HG03378 (cell line): Measurements from ENCODE around the gene SGMS2.
A peak's percentile ranks its signal among the peaks of the same experiment; 100 is the strongest.

Experiments used
- ATAC-seq: cut with Tn5 transposase; IDR thresholded peaks from one replicate; pipeline ENCODE4 v1.9.1; 2021; ENCODE audit warnings: mild to moderate bottlenecking, moderate library complexity; ENCODE audit not compliant: unreplicated experiment

Gene SGMS2

GRCh38 chr4:107828315-107829090 lies 3.8 kb downstream of the SGMS2 start:
- no peak for ATAC-seq

GRCh38 chr4:107831140-107831539 lies 6.4 kb downstream of the SGMS2 start:
- no peak for ATAC-seq

- ATAC-seq, result no peak
Observed at GRCh38 chr4:107832275-107832807, 7.6 kb downstream of the SGMS2 start.

- ATAC-seq, result no peak
Observed at GRCh38 chr4:107834241-107834794, 9.6 kb downstream of the SGMS2 start.

- no peak for ATAC-seq
Observed at GRCh38 chr4:107835406-107835805, 10.7 kb downstream of the SGMS2 start.

- ATAC-seq, result no peak
Observed at GRCh38 chr4:107837317-107837716, 12.6 kb downstream of the SGMS2 start.

GRCh38 chr4:107837776-107838618 lies 13.3 kb downstream of the SGMS2 start:
- no peak for ATAC-seq

GRCh38 chr4:107838861-107839565 lies 14.3 kb downstream of the SGMS2 start:
- ATAC-seq, result no peak

- no peak for ATAC-seq
Observed at GRCh38 chr4:107843391-107843790, 18.7 kb downstream of the SGMS2 start.

GRCh38 chr4:107845681-107846080 lies 20.9 kb downstream of the SGMS2 start:
- no peak for ATAC-seq

GRCh38 chr4:107850438-107850837 lies 25.7 kb downstream of the SGMS2 start:
- peak; percentile 66 for ATAC-seq

GRCh38 chr4:107853444-107854355 lies 29.0 kb downstream of the SGMS2 start:
- ATAC-seq, result no peak

- no peak for ATAC-seq
Observed at GRCh38 chr4:107854356-107855022, 29.8 kb downstream of the SGMS2 start.

- ATAC-seq, result no peak
Observed at GRCh38 chr4:107855723-107856122, 31.0 kb downstream of the SGMS2 start.

GRCh38 chr4:107856901-107857300 lies 32.2 kb downstream of the SGMS2 start:
- no peak for ATAC-seq

GRCh38 chr4:107857741-107858140 lies 33.0 kb downstream of the SGMS2 start:
- no peak for ATAC-seq

GRCh38 chr4:107858158-107858742 lies 33.5 kb downstream of the SGMS2 start:
- ATAC-seq, result no peak

GRCh38 chr4:107862658-107863057 lies 37.9 kb downstream of the SGMS2 start:
- ATAC-seq, result no peak

- no peak for ATAC-seq
Observed at GRCh38 chr4:107863416-107863815, 38.7 kb downstream of the SGMS2 start.
